ENCODE results near the gene JAK1. TPM values are rescaled to one million over a fixed set of nuclear protein-coding genes. Genes with fewer than 3 reads are reported as not detected.
A peak's percentile ranks its signal among the peaks of the same experiment; 100 is the strongest.

Gene JAK1
- total RNA-seq, 1 donor from 2014 or later = 156 TPM

- H3K9me3 ChIP-seq = no peaks in the 10 kb centered on the region
- no peaks in the 10 kb centered on the region for H3K36me3 ChIP-seq
- DNase-seq (no peak), ATAC-seq (no peak)
- no peak overlapping the region for H3K4me3 ChIP-seq
- no peaks in the 10 kb centered on the region for H3K27me3 ChIP-seq (ENCODE audit: low read depth)
- H3K4me1 ChIP-seq = peaks cover 64% of the 10 kb centered on the region
- intact Hi-C loops (cut with DNase I) = no loop called here
- H3K27ac ChIP-seq = no peak overlapping the region
- no peak for TF ChIP-seq CTCF (IDR thresholded peaks at IDR 0.05)
These were observed 48.4 kb downstream of the JAK1 start for GRCh38 chr1:64917907-64918306.

- Histone ChIP-seq H3K4me3 (no peak overlapping the region), H3K9me3 (no peaks in the 10 kb centered on the region), H3K27me3 (ENCODE audit: low read depth) (no peaks in the 10 kb centered on the region), H3K4me1 (peaks cover 64% of the 10 kb centered on the region), H3K36me3 (no peaks in the 10 kb centered on the region), H3K27ac (peak overlapping the region; percentile 46)
- ATAC-seq (peak; percentile 74 to 89), DNase-seq (peak; percentile 54)
- intact Hi-C loops (cut with DNase I) = no loop called here
- TF ChIP-seq CTCF (IDR thresholded peaks at IDR 0.05) = no peak
These were observed 49.0 kb downstream of the JAK1 start for GRCh38 chr1:64917328-64917861.

- DNase-seq = no peak
- intact Hi-C loops (cut with DNase I) = no loop called here
- ATAC-seq = peak; percentile 49 to 84
These were observed 50.7 kb downstream of the JAK1 start for GRCh38 chr1:64915381-64916274.

GRCh38 chr1:64913361-64914015 is 52.9 kb downstream of the JAK1 start:
- H3K27ac ChIP-seq = no peak overlapping the region
- H3K4me1 ChIP-seq = peaks cover 62% of the 10 kb centered on the region
- DNase-seq (no peak), ATAC-seq (no peak)
- no peak overlapping the region for H3K4me3 ChIP-seq
- TF ChIP-seq CTCF (IDR thresholded peaks at IDR 0.05) = no peak
- intact Hi-C loops (cut with DNase I) = no loop called here
- H3K9me3 ChIP-seq = no peaks in the 10 kb centered on the region
- H3K36me3 ChIP-seq = no peaks in the 10 kb centered on the region
- H3K27me3 ChIP-seq (ENCODE audit: low read depth) = no peaks in the 10 kb centered on the region

More at GRCh38 chr1:64915381-64916274, 50.7 kb downstream of the JAK1 start:
- TF ChIP-seq CTCF (IDR thresholded peaks at IDR 0.05) = no peak
- H3K27me3 ChIP-seq (ENCODE audit: low read depth) = no peaks in the 10 kb centered on the region
- no peak overlapping the region for H3K27ac ChIP-seq
- peaks cover 62% of the 10 kb centered on the region for H3K4me1 ChIP-seq
- H3K4me3 ChIP-seq = no peak overlapping the region
- no peaks in the 10 kb centered on the region for H3K9me3 ChIP-seq
- no peaks in the 10 kb centered on the region for H3K36me3 ChIP-seq

- DNase-seq (no peak), ATAC-seq (no peak)
- intact Hi-C loops (cut with DNase I) = no loop called here
- no peak overlapping the region for H3K27ac ChIP-seq
- peaks cover 50% of the 10 kb centered on the region for H3K4me1 ChIP-seq
- no peaks in the 10 kb centered on the region for H3K36me3 ChIP-seq
- H3K4me3 ChIP-seq = no peak overlapping the region
- no peaks in the 10 kb centered on the region for H3K27me3 ChIP-seq (ENCODE audit: low read depth)
- no peak for TF ChIP-seq CTCF (IDR thresholded peaks at IDR 0.05)
- no peaks in the 10 kb centered on the region for H3K9me3 ChIP-seq
These were observed 54.2 kb downstream of the JAK1 start for GRCh38 chr1:64912191-64912590.
